GM12891 (cell line): Measurements from ENCODE around the gene RAP1A.

Experiments used
- PAX5 ChIP-seq: IDR thresholded peaks from 2 replicates; pipeline ENCODE4 v1.6.1; 2011; ENCODE audit warnings: low read length, moderate library complexity, mild to moderate bottlenecking; ENCODE audit not compliant: insufficient read depth, severe bottlenecking
- POLR2A ChIP-seq: IDR thresholded peaks from 2 replicates; pipeline ENCODE4 v1.6.1; 2011; ENCODE audit warnings: low read depth, low read length, control low read depth
- POLR2AphosphoS5 ChIP-seq: IDR thresholded peaks from 2 replicates; pipeline ENCODE4 v1.6.1; 2011; ENCODE audit warnings: low read depth, low read length, control low read depth
- POU2F2 ChIP-seq: IDR thresholded peaks from 2 replicates; pipeline ENCODE4 v1.6.1; 2011; ENCODE audit warnings: low read depth, mild to moderate bottlenecking, control low read depth, low read length, moderate library complexity
- SPI1 ChIP-seq: IDR thresholded peaks from 2 replicates; pipeline ENCODE4 v1.6.1; 2011; ENCODE audit warnings: low read depth, low read length, control low read depth
- TAF1 ChIP-seq: IDR thresholded peaks from 2 replicates; pipeline ENCODE4 v1.6.1; 2011; ENCODE audit warnings: low read depth, low read length, control low read depth

- TF ChIP-seq POLR2A (peak; percentile 63; the same call in 1 of the 2 replicates), TAF1 (no peak), POLR2AphosphoS5 (peak; percentile 43; the same call in 1 of the 2 replicates), SPI1 (no peak), POU2F2 (no peak), PAX5 (no peak)
Measured at GRCh38 chr1:111620441-111620971, 917 bp downstream of the RAP1A start.
